GM19455 (cell line): Measurements from ENCODE around the gene DCHS1.
"Not testable (repeated sequence)": the region's sequence is repeated elsewhere in the genome, so short reads cannot be mapped to it uniquely, and the experiment has no call there.

Source experiments
- ATAC-seq: cut with Tn5 transposase; IDR thresholded peaks from one replicate; pipeline ENCODE4 v1.9.1; 2021; ENCODE audit not compliant: unreplicated experiment

DCHS1 gene, protein sequence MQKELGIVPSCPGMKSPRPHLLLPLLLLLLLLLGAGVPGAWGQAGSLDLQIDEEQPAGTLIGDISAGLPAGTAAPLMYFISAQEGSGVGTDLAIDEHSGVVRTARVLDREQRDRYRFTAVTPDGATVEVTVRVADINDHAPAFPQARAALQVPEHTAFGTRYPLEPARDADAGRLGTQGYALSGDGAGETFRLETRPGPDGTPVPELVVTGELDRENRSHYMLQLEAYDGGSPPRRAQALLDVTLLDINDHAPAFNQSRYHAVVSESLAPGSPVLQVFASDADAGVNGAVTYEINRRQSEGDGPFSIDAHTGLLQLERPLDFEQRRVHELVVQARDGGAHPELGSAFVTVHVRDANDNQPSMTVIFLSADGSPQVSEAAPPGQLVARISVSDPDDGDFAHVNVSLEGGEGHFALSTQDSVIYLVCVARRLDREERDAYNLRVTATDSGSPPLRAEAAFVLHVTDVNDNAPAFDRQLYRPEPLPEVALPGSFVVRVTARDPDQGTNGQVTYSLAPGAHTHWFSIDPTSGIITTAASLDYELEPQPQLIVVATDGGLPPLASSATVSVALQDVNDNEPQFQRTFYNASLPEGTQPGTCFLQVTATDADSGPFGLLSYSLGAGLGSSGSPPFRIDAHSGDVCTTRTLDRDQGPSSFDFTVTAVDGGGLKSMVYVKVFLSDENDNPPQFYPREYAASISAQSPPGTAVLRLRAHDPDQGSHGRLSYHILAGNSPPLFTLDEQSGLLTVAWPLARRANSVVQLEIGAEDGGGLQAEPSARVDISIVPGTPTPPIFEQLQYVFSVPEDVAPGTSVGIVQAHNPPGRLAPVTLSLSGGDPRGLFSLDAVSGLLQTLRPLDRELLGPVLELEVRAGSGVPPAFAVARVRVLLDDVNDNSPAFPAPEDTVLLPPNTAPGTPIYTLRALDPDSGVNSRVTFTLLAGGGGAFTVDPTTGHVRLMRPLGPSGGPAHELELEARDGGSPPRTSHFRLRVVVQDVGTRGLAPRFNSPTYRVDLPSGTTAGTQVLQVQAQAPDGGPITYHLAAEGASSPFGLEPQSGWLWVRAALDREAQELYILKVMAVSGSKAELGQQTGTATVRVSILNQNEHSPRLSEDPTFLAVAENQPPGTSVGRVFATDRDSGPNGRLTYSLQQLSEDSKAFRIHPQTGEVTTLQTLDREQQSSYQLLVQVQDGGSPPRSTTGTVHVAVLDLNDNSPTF (N-terminal part only)

DNA sequence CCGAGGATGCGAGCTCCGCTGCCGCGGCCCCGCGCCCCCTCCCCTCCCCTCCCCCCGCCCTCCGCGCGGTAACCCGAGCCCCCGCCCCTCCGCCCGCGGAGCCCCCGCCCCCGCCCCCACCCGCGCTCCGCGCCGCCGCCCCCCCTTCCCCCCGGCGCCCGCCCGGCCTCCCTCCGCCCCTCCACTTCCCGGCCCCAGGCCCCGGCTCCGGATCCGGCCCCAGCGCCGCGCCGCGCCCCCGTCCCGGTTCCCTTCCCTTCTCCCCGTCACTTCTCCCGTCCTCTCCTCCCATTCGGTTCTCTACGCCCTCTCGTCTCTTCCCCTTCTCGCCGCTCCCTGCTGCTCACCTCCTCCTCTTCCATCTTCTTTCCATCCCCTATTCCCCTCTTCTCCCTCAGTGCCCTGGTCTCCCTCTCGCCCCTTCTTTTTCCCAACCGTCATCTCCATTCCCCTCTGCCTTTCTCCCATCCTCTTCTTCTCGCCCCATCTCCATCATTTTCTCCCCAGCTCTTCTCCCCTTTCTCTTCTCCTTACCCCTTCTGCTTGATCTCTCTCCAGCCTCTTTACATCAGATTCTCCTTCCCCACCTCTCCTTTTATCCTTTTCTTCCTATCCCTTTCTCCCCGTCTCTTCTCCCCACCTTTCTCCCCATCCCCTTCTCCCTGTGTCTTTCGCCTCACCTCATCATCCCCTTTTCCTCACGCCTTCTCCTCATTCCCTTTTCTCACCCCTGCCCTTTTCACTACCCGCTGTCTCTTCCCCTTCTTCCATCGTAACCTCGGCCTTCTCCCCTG is at the start of gene DCHS1:
Gene DCHS1, minus strand, starts transcription at position 20 of the 794 bp plus-strand sequence. CDS start 14,196 bp downstream, outside the sequence.
- no peak for ATAC-seq

DNA sequence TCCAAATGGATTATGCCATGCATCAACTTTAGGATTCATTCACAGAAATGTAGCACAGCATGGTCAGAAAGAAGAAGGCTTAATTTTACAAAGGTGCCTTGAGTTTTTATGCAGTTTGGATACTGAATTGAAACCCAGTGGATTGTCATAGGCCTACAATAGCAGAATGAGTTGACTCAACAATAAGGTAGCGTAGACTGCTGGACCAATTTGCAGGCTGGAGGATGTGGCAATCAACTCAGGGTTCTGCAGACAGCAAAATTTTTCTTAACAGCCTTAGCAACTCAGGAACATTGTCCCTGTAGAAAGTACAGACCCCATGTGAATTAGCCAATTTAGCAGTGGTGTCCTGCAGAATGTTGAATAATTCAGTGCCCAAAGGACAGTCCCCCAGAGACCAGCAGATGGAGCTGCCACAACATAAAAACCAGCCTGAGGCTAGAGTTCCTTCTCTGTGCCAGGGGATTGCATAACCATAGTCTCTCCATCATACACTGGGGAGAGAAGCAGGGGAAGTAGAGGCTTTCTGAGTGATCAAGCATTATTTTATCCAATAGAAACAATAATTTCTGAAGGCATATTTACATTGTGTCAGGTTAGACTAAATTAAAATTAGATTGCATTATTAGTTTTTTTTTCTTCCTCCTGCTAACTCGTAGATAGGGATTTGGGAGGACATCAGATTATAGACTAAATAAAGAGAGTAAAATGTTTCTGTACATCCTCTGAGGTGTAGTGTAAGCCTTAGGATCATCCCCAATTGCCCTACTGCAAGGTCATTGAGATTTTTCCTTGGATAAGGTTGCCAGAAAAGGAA is 47.8 kb upstream of the DCHS1 start:
- no peak for ATAC-seq

DNA sequence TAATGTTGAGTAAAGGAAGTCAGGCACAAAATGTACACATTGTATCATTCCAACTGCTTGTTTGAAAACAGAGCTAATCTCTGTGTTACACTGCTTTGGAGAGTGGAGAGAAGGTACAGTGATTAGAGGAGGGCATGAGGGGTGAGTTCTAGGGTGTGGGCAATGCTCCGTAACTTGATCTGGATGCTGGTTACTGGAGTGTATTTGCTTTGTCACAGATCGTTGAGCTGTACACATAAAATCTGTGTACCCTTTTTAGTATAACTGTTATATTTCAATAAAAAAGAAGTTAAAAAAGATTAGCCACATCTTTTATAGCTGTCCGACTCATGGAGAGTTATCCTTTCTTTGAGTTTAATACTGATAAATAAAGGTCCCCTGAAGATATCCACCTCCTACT is 46.3 kb upstream of the DCHS1 start:
- not testable (repeated sequence) for ATAC-seq

DNA sequence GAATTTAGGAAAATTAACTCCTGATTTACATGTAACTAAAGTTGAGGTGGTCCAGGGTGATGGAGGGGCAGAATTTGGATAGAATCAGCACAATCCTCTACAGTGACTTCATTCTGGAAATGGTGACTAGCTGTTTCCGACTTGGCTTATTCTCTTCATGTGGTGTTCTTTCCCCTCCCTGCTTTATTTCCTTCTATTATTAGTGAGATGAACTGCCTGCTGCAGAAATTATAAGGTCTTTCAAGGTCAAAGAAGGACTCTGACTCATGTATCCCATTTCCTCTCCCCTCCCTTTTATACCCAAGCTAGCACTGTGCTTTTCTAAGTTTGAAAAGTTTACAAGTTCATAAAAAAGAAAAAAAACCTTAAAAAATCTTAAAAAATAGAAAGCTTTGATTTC is 39.8 kb upstream of the DCHS1 start:
- ATAC-seq: no peak

DNA sequence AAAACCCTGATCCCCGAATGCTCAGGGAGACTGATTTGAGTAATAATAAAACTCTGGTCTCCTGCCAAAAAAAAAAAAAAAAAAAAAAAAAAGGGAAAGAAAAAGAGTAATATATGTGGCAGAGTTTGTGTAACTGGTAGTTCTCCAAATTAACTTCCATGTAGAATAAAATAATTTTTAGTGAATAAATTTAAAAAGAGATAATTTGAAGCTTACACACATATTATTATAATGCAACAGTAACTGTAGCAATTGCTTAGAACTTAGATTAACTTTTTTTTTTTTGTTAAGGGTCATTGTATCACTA is 38.6 kb upstream of the DCHS1 start:
- no peak for ATAC-seq

DNA sequence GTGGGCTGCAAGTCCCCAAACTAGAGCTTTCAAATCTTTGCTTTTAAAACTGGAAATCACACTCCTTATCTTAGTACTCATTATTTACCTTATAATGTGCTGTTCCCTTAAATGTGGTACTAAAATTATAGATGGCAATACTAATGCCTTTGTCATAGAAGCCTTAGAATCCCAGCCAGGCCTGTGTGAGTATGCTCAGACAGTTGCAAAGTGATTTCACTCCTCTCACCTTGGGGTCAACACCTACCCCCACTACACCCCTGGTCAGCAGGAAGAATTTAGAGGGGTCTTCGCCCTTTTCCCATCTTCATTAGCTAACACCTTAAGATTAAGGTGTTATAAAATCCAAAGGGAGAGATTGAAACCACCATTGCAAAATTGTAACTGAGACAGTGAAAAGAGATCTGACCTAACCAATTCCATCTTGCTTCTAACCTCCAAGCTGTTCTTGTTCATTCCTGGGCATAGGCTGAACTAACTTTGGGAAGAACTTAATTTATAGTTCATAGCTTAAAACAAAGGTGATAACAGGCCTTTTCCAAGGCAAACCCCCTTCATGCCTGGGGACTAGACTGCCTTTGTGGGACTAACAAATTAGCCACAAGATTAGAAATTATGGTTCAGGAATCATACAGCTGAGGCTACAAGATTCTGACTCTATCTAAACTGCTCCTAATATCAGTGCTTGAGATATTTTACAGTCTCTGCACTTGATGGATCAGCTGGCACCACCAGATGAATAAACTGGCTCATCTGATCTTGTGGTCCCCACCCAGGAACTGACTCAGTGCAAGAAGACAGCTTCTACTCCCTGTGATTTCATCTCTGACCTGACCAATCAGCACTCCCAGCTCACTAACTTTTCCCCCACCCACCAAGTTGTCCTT is 38.0 kb upstream of the DCHS1 start:
- ATAC-seq: no peak

DNA sequence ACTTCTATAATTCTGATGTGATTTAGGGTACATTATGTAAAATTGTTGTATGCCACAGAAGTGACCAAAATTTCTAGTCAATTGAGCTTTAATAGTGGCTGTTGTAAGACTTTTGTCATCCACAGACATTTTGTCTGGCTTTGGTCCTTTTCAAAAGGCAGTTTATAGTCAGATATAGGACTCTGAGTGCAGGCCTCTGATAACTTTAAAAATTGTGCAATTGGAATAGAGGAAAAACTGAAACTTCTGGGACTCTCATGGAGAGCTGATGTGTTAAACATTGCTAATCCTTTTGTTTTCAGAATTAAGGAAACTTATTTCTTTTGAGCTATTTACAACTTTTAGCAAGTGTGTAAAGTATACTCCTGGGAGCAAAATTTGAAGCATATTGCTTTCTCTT is 36.5 kb upstream of the DCHS1 start:
- no peak for ATAC-seq

DNA sequence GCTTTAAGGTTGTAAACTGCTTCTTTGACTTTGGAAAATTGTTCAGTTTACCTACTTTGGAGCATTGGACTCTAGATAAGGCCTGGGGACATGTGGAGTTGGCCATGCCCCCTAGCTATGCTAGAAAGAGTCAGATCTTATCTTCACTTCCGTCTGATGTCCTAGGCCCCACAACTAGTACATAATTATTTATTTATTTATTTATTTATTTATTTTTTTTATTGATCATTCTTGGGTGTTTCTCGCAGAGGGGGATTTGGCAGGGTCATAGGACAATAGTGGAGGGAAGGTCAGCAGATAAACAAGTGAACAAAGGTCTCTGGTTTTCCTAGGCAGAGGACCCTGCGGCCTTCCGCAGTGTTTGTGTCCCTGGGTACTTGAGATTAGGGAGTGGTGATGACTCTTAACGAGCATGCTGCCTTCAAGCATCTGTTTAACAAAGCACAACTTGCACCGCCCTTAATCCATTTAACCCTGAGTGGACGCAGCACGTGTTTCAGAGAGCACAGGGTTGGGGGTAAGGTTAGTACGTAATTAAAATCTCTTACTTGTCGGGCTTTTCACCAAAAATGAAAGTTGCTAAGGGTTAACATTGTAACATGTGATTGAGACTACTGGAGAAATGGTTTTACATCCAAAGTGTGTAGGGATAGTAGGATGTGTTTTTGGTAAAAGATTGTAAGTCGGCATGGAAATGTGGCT is 35.0 kb upstream of the DCHS1 start:
- not testable (repeated sequence) for ATAC-seq

DNA sequence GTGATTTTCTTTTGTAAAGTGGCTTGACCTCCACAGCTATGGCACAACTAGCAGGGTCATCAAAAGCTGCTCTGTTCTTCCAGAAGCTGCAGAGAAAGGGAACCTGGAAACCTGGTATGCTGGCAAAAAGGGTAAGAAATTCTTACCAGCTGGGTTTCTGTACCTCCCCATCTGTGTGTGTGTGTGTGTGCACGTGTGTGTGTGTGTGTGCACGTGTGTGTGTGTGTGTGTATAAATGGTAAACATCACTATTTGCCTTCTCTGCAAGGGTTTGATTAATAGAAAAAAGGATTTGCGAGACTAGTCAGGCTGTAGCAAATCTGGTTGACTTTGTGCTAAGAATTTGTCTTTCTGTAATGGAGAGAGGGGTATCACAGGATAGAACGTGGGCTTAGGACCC is 32.3 kb upstream of the DCHS1 start:
- ATAC-seq: no peak

DNA sequence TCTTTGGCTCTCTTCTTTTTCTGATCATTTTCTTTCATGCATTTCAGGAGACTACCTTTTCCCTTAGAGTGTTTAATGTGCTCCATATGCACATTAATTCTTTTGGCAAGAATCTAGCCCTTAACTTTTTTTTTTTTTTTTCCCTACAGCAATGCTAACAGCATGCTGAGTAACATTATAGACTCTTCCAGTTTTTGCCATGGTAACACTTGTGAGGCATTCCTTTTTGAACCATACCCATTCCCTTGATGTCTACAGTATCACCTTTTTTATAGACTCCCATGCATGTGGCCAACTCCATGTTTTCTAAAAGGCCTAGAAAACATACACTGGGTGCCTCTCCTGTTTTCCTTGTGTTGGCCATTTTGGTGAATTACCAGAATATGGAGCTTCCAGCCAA is 30.4 kb upstream of the DCHS1 start:
- ATAC-seq: no peak

DNA sequence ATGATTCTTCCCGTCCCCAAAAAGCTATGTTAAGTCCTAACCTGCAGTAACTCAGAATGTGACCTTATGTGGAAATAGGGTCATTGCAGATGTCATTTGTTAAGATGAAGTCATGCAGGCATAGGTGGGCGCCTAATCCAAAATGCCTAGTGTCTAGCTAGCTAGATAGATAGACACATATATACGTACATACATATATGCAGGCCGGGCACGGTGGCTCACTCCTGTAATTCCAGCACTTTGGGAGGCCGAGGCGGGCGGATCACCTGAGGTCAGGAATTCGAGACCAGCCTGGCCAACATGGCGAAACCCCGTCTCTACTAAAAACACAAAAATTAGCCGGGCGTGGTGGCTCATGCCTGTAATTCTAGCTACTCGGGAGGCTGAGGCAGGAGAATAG is 28.5 kb upstream of the DCHS1 start:
- not testable (repeated sequence) for ATAC-seq

DNA sequence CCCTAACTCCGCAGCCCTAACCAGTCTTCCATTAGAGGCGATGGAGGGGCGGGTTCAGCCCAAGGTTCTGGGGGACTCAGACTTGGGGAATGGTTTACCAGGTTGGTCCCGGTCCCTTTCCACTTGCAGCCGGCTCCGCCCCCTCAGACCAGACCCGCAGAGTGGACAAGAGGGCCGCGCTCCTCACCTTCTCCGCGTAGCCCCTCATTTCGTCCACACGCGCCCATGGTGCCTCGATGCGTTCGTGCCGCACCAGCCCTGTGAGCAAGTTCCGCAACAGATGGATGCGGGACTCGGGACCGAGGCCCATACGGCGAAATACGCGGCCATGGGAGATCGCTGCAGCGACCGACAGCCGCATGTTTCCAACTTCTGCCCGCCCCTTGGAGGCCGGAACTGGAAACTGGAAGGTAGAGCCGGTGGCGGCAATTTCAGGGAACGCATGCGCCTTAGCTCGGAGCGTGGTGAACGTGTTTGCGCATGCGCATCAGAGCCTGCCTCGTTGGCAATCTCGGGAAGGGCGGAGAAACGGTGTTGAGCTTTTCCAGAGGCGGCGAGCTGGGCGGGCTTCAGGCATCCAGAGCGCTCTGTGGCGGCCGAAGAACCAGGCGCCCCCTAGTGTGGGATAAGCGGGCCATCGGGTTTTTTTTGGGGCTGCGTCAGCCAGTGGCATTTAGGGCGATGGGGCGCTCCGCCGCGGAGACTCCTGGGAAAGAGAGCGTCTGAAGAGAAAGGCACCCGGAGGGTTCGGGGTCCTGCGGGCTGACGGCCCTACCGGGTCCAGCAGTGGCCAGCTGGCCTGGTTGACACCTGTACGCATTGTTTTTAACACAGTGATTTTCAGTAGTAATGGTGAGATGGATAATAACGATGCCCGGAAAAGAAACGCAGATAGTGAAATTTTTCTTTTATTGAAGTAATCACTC is 27.6 kb upstream of the DCHS1 start, which contains the start of gene MRPL17:
Gene MRPL17, minus strand, starts transcription at position 405 of the 926 bp plus-strand sequence. Its CDS starts 44 bp downstream, at position 361.
- ATAC-seq: peak; percentile 93

DNA sequence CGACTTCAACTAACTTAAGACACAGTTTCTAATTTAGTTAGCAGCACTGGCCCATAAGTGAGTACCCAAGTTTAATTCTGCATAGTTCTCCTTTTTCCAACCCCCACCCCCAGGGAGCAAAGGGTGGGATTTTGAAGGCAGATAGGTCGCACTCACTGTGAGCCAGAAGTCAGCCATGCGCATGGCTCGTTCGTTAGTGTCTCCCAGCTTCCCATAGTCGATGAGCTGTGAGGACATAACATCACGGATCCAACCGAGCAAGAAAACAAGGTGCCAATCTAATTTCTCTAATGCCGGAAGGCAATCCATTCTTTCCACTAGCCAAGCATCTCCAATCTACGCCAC is 27.0 kb upstream of the DCHS1 start:
- ATAC-seq: no peak

DNA sequence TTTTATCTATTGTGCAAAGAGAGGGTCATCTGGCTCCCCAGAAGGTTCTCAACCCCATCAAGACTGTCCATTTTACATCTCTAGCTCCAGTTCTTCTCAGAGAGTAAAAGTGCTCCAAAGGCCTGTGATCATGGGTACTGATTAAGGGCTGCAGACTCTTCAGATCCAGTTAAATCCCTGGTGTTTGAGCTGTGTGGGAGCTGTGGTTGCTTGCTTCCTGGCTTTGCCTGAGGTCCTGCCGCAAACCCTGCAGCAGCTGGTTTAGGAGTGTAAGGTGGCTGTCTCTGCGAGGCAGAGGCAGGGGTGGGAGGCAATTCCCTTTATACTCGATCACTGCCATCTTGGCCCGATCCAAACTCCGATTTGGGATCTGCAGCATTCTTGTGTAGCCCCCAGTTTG is 26.3 kb upstream of the DCHS1 start:
- ATAC-seq: no peak

DNA sequence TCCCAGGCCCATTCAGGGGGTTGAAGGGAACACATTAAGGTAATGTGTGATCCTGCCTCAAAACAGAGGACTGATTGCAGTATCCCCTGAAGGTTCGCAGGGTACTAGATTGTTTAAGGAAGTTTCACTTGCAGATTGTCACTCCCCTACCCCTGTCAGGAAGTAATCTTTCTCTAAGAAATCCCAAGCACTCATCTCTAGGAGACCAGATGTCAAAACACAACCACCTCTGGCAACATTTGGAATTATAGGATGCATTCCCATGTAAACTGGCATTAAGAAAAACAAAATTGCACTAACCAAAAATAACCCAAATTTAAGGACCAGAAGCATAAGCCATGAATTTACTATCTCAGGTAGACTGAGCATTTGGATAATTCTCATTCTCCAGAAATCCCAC is 25.9 kb upstream of the DCHS1 start:
- ATAC-seq: no peak

DNA sequence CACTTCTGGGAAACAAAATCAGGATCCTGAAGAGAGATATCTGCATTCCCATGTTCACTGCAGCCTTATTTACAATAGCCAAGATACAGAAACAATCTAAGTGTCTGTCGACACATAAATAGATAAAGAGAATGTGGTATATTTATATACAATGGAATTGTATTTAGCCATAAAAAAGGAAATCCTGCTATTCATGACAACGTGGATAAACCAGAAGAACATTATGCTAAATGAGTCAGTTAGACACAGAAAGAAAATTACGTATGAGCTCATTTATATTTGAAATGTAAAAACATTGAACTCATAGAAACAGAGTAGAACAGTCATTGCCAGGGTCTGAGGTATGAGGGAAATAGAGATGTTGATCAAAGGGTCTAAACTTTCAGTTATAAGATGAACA is 21.4 kb upstream of the DCHS1 start:
- ATAC-seq: no peak

DNA sequence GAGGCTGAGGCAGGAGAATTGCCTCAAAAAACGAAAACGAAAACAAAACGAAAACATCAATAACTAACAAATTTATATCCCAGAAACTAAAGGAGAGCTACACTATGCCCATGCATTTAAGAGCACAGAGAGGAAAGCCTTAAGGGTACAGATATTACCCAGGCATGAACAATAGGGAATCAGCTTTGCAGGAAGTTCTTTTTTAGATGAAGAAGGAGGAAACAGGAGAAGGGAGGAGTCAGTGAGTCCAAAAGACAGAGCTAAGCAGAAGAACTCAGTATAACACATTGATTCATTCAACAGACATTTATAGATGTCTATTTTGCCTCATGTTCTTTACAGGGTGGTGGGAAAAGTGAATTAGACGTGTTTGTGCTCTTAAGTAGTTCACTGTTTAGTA is 19.3 kb upstream of the DCHS1 start:
- no peak for ATAC-seq
